K562 (cell line): ENCODE data around the gene KIFC3. TPM values are rescaled to one million over a fixed set of nuclear protein-coding genes. Genes with fewer than 3 reads are reported as not detected.
A peak's percentile ranks its signal among the peaks of the same experiment; 100 is the strongest.

Experiments
- CBFA2T3 ChIP-seq: fragments of 450-650 bp; IDR thresholded peaks from 2 replicates; pipeline ENCODE4 v1.6.1; 2017
- E2F6 ChIP-seq, 2 experiments: IDR thresholded peaks; 2 replicates each; pipeline ENCODE4 v1.6.1; 2011; ENCODE audit warnings: borderline replicate concordance in 1 of 2, control low read depth in 1 of 2, low read depth in 1 of 2, low read length in 1 of 2, mild to moderate bottlenecking in 1 of 2, mixed read lengths in 1 of 2, moderate library complexity in 1 of 2; ENCODE audit not compliant: insufficient read depth in 1 of 2, insufficient read length in 1 of 2, poor library complexity in 1 of 2, severe bottlenecking in 1 of 2; ENCODE audit errors: extremely low read depth in 1 of 2
- EHMT2 ChIP-seq: fragments of 450-650 bp; IDR thresholded peaks from 2 replicates; pipeline ENCODE4 v1.6.1; 2018; ENCODE audit warnings: antibody characterized with exemption
- FOS ChIP-seq: IDR thresholded peaks from 3 replicates; pipeline ENCODE4 v1.6.1; 2011; ENCODE audit not compliant: insufficient read length; ENCODE audit errors: extremely low read depth
- GATAD2B ChIP-seq: fragments of 450-650 bp; IDR thresholded peaks from 2 replicates; pipeline ENCODE4 v1.6.1; 2017; ENCODE audit warnings: mild to moderate bottlenecking, borderline replicate concordance
- KLF10 ChIP-seq: fragments of 250-450 bp; sonication (Bioruptor Pico); IDR thresholded peaks from 2 replicates; pipeline ENCODE4 v1.6.1; 2021; ENCODE audit warnings: matching md5 sums
- LEF1 ChIP-seq: fragments of 450-650 bp; IDR thresholded peaks from 2 replicates; pipeline ENCODE4 v1.6.1; 2016; ENCODE audit warnings: mild to moderate bottlenecking
- ZNF318 ChIP-seq, 2 experiments: fragments of 450-650 bp; IDR thresholded peaks; 2 replicates each; pipeline ENCODE4 v1.6.1; 2016; ENCODE audit warnings: mild to moderate bottlenecking in 2 of 2, borderline replicate concordance in 1 of 2, low read depth in 1 of 2, moderate library complexity in 1 of 2
- ZNF518B ChIP-seq: fragments of 250-450 bp; sonication (Bioruptor Pico); IDR thresholded peaks from 2 replicates; pipeline ENCODE4 v1.5.0; 2021; ENCODE audit warnings: mild to moderate bottlenecking, moderate library complexity
- polyA plus RNA-seq, 8 experiments: library from polyadenylated mRNA; depleted of rRNA in 4 of 8; stranded (reverse) in 5 of 8; unstranded in 3 of 8; fragments of >200 nt; fragmentation: Nextera tagmentation in 2 of 8; fragmentation: Illumina TruSeq in 1 of 8; extraction: Ambion mirVana in 2 of 8; extraction: Trizol in 1 of 8; gene quantifications; 2 replicates each; pipeline versions ENCODE4 v1.2.1 to v1.2.3, GENCODE V29; 2011 to 2014; ENCODE audit warnings: inconsistent platforms in 1 of 8, missing spikeins in 1 of 8
- total RNA-seq, 7 experiments: library from RNA; depleted of rRNA in 6 of 7; stranded (reverse); fragments of >200 nt in 6 of 7; fragmentation: Illumina TruSeq in 2 of 7; extraction: Trizol in 2 of 7; gene quantifications; 2 replicates each; pipeline versions ENCODE4 v1.2.1 to v1.2.3, GENCODE V29; 2011 to 2021; ENCODE audit warnings: low replicate concordance in 1 of 7

Gene KIFC3
- total and polyA plus RNA-seq, 9 of the 15 experiments (the other 6 are each of a cell fraction or from before 2014, with no cell fraction given): 0.23 to 105 (median 26.2) TPM

- no peak for TF ChIP-seq ZNF318 (IDR thresholded peaks at IDR 0.05; ENCODE audit: borderline replicate concordance in 1 of 2, low read depth in 1 of 2)
- TF ChIP-seq CBFA2T3: no peak
- TF ChIP-seq E2F6 (IDR thresholded peaks at IDR 0.05; ENCODE audit: borderline replicate concordance in 1 of 2, extremely low read depth in 1 of 2, insufficient read depth in 1 of 2, insufficient read length in 1 of 2, low read depth in 1 of 2, low read length in 1 of 2, poor library complexity in 1 of 2, severe bottlenecking in 1 of 2): peak in 1 of 2 experiments; percentile 21
- no peak for TF ChIP-seq KLF10 (CRISPR knock-in tag)
- TF ChIP-seq LEF1: no peak
- TF ChIP-seq GATAD2B: no peak
- no peak for TF ChIP-seq FOS
- TF ChIP-seq EHMT2: no peak
- no peak for TF ChIP-seq ZNF518B
These were observed 1.1 kb upstream of the KIFC3 start (continued) for GRCh38 chr16:57803134-57803990.
